Osteoblast (primary cell): Measurements from ENCODE around the gene CA4. TPM values are rescaled to one million over a fixed set of nuclear protein-coding genes. Genes with fewer than 3 reads are reported as not detected.

ENCODE experiments used
- total RNA-seq: library from RNA; depleted of rRNA; stranded (reverse); fragments of >200 nt; gene quantifications from 2 replicates; pipeline ENCODE4 v1.2.3, GENCODE V29; 2012

The CA4 gene
- total RNA-seq, 1 donor, result not detected

Other genes with a start within 250 kb of the CA4 start
- 15.6 and 17.7 TPM in 2 replicates for gene RNFT1, start 185.2 kb upstream of the CA4 start, total RNA-seq
- 20.9 and 23.2 TPM in 2 replicates for gene HEATR6, start 71.1 kb upstream of the CA4 start, total RNA-seq
- gene USP32, start 242.2 kb downstream of the CA4 start, total RNA-seq, result 99.5 and 116 TPM in 2 replicates